HG03460 (cell line): ENCODE measurements around the gene DNAH6.

ENCODE experiments used
- ATAC-seq: cut with Tn5 transposase; IDR thresholded peaks from one replicate; pipeline ENCODE4 v1.9.1; 2021; ENCODE audit not compliant: unreplicated experiment

DNAH6 gene

GRCh38 chr2:84628486-84628885, 112.2 kb downstream of the DNAH6 start:
- no peak for ATAC-seq

- ATAC-seq: no peak
Observed at GRCh38 chr2:84629550-84629949, 113.3 kb downstream of the DNAH6 start.

GRCh38 chr2:84631047-84631446, 114.7 kb downstream of the DNAH6 start:
- ATAC-seq: no peak

- no peak for ATAC-seq
Observed at GRCh38 chr2:84631985-84632384, 115.7 kb downstream of the DNAH6 start.

- no peak for ATAC-seq
Observed at GRCh38 chr2:84636080-84636971, 120.0 kb downstream of the DNAH6 start.

GRCh38 chr2:84639751-84640150, 123.5 kb downstream of the DNAH6 start:
- ATAC-seq: no peak

GRCh38 chr2:84640411-84640810, 124.1 kb downstream of the DNAH6 start:
- ATAC-seq: no peak

- ATAC-seq: no peak
Observed at GRCh38 chr2:84641021-84641420, 124.7 kb downstream of the DNAH6 start.

- no peak for ATAC-seq
Observed at GRCh38 chr2:84643991-84644390, 127.7 kb downstream of the DNAH6 start.

- ATAC-seq: no peak
Observed at GRCh38 chr2:84646514-84646913, 130.2 kb downstream of the DNAH6 start.

- ATAC-seq: no peak
Observed at GRCh38 chr2:84647267-84647666, 131.0 kb downstream of the DNAH6 start.

GRCh38 chr2:84649058-84649457, 132.8 kb downstream of the DNAH6 start:
- no peak for ATAC-seq

GRCh38 chr2:84649487-84650142, 133.3 kb downstream of the DNAH6 start:
- ATAC-seq: no peak

- ATAC-seq: no peak
Observed at GRCh38 chr2:84652431-84652830, 136.1 kb downstream of the DNAH6 start.

- ATAC-seq: no peak
Observed at GRCh38 chr2:84653302-84653701, 137.0 kb downstream of the DNAH6 start.

- no peak for ATAC-seq
Observed at GRCh38 chr2:84654414-84654813, 138.1 kb downstream of the DNAH6 start.

GRCh38 chr2:84669122-84669521, 152.8 kb downstream of the DNAH6 start:
- ATAC-seq: no peak

- ATAC-seq: no peak
Observed at GRCh38 chr2:84674099-84674498, 157.8 kb downstream of the DNAH6 start.

GRCh38 chr2:84674586-84674985, 158.3 kb downstream of the DNAH6 start:
- no peak for ATAC-seq

GRCh38 chr2:84676295-84676694, 160.0 kb downstream of the DNAH6 start:
- ATAC-seq: no peak

- no peak for ATAC-seq
Observed at GRCh38 chr2:84678214-84678613, 161.9 kb downstream of the DNAH6 start.

- ATAC-seq: no peak
Observed at GRCh38 chr2:84686783-84687476, 170.6 kb downstream of the DNAH6 start.
